BE2C (cell line): ENCODE data around the gene CCDC191.

Source experiments
- DNase-seq: peaks from one replicate; pipeline ENCODE4 v3.0.0-alpha.2; 2020
- H3K27me3 ChIP-seq: fragments of 250-450 bp; sonication (Bioruptor Pico); 2 replicates; pipeline ENCODE4 v1.5.1; 2020; ENCODE audit warnings: mild to moderate bottlenecking
- H3K36me3 ChIP-seq: fragments of 250-450 bp; sonication (Bioruptor Pico); 2 replicates; pipeline ENCODE4 v1.5.1; 2020; ENCODE audit warnings: mild to moderate bottlenecking
- H3K4me1 ChIP-seq: fragments of 250-450 bp; sonication (Bioruptor Pico); 2 replicates; pipeline ENCODE4 v1.5.1; 2020
- H3K4me3 ChIP-seq: 2 replicates; pipeline ENCODE4 v1.5.1; 2011; ENCODE audit warnings: low read depth, low read length
- H3K9me3 ChIP-seq: fragments of 250-450 bp; sonication (Bioruptor Pico); 2 replicates; pipeline ENCODE4 v1.5.1; 2020
- TF ChIP-seq, protein P1 (sequence below): IDR thresholded peaks from 2 replicates; pipeline ENCODE4 v1.5.1; 2012; ENCODE audit warnings: mild to moderate bottlenecking, low read depth, low read length

Gene CCDC191

GRCh38 chr3:114083112-114083511, 26.8 kb upstream of the CCDC191 start:
- Histone ChIP-seq H3K4me1 (no peaks in the 10 kb centered on the region), H3K4me3 (no peak overlapping the region), H3K9me3 (no peaks in the 10 kb centered on the region; the same call in 1 of the 2 replicates), H3K27me3 (no peaks in the 10 kb centered on the region), H3K36me3 (peaks cover 77% of the 10 kb centered on the region)
- no peak for DNase-seq
- TF ChIP-seq, protein P1, sequence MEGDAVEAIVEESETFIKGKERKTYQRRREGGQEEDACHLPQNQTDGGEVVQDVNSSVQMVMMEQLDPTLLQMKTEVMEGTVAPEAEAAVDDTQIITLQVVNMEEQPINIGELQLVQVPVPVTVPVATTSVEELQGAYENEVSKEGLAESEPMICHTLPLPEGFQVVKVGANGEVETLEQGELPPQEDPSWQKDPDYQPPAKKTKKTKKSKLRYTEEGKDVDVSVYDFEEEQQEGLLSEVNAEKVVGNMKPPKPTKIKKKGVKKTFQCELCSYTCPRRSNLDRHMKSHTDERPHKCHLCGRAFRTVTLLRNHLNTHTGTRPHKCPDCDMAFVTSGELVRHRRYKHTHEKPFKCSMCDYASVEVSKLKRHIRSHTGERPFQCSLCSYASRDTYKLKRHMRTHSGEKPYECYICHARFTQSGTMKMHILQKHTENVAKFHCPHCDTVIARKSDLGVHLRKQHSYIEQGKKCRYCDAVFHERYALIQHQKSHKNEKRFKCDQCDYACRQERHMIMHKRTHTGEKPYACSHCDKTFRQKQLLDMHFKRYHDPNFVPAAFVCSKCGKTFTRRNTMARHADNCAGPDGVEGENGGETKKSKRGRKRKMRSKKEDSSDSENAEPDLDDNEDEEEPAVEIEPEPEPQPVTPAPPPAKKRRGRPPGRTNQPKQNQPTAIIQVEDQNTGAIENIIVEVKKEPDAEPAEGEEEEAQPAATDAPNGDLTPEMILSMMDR, result no peak

DNA sequence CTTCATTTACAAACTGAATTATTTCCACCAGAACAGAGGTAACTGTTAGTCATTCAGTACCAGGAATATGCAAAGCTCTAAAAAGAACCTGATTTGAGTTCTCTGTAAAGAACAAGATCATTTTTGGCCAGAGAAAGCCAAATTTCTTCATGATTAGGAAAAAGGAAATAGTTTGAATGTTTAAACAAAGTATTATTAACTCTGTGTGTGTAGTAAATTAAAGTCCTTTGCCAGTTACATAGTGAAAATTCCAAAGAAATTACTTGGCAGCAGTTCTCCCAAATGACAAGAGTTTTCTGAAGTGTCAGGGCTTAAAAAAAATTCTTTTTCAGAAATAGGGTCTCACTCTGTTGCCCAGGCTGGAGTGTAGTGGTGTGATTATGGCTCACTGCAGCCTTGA, 24.7 kb upstream of the CCDC191 start:
- Histone ChIP-seq H3K27me3 (no peaks in the 10 kb centered on the region), H3K4me1 (no peaks in the 10 kb centered on the region), H3K36me3 (peaks cover 75% of the 10 kb centered on the region), H3K4me3 (no peak overlapping the region), H3K9me3 (no peaks in the 10 kb centered on the region; the same call in 1 of the 2 replicates)
- DNase-seq, result no peak
- TF ChIP-seq, protein P1, result no peak

- Histone ChIP-seq H3K4me3 (no peak overlapping the region), H3K27me3 (no peaks in the 10 kb centered on the region), H3K36me3 (peaks cover 74% of the 10 kb centered on the region), H3K9me3 (no peaks in the 10 kb centered on the region; the same call in 1 of the 2 replicates), H3K4me1 (no peaks in the 10 kb centered on the region)
- DNase-seq, result no peak
- TF ChIP-seq, protein P1, result no peak
Observed at GRCh38 chr3:114080201-114080600, 23.9 kb upstream of the CCDC191 start.

DNA sequence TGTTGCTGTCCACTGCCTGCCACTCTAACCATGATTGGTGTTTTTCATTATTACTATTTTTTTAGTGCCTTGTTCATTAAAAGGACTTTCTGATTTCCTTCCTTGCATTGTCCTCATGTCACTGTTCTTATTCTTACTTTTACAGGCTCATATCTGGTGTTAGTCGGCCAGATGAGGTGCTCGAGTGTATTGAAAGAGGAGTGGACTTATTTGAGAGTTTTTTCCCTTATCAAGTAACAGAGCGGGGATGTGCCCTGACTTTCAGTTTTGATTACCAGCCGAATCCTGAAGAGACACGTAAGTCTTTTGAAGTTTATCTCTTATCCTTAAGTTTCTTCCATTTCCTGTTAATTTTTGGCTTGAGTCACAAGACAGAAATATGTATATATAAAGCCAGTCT, 23.4 kb upstream of the CCDC191 start:
- DNase-seq, result no peak
- H3K36me3 ChIP-seq, result peaks cover 76% of the 10 kb centered on the region
- H3K4me3 ChIP-seq, result no peak overlapping the region
- no peaks in the 10 kb centered on the region; the same call in 1 of the 2 replicates for H3K9me3 ChIP-seq
- TF ChIP-seq, protein P1, result no peak
- H3K4me1 ChIP-seq, result no peaks in the 10 kb centered on the region
- no peaks in the 10 kb centered on the region for H3K27me3 ChIP-seq

GRCh38 chr3:114078126-114078525, 21.8 kb upstream of the CCDC191 start:
- Histone ChIP-seq H3K9me3 (no peaks in the 10 kb centered on the region; the same call in 1 of the 2 replicates), H3K4me1 (no peaks in the 10 kb centered on the region), H3K4me3 (no peak overlapping the region), H3K27me3 (no peaks in the 10 kb centered on the region), H3K36me3 (peaks cover 85% of the 10 kb centered on the region)
- DNase-seq, result no peak
- TF ChIP-seq, protein P1, result no peak

GRCh38 chr3:114076711-114077110, 20.4 kb upstream of the CCDC191 start:
- Histone ChIP-seq H3K9me3 (no peaks in the 10 kb centered on the region), H3K27me3 (no peaks in the 10 kb centered on the region), H3K4me1 (no peaks in the 10 kb centered on the region), H3K36me3 (peaks cover 85% of the 10 kb centered on the region), H3K4me3 (no peak overlapping the region)
- no peak for DNase-seq
- TF ChIP-seq, protein P1, result no peak
